Smooth muscle cell (in vitro differentiated cells): ENCODE measurements around the gene B4GALNT4. TPM values are rescaled to one million over a fixed set of nuclear protein-coding genes. Genes with fewer than 3 reads are reported as not detected.
A peak's percentile ranks its signal among the peaks of the same experiment; 100 is the strongest.
"Not testable (repeated sequence)": the region's sequence is repeated elsewhere in the genome, so short reads cannot be mapped to it uniquely, and the experiment has no call there.

Experiments used
- DNase-seq: peaks from one replicate; lab custom pipeline; 2025; ENCODE audit not compliant: unreplicated experiment; lab: John Stamatoyannopoulos, UW
- H2AFZ ChIP-seq: fragments of 200-600 bp; sonication (generic); 2 replicates; pipeline ENCODE4 v1.6.0; 2016; ENCODE audit warnings: antibody characterized with exemption, low read depth, mild to moderate bottlenecking
- H3F3A ChIP-seq: fragments of 200-600 bp; sonication (generic); 2 replicates; pipeline ENCODE4 v1.6.0; 2017; ENCODE audit warnings: antibody characterized with exemption, low read depth
- H3K27ac ChIP-seq: fragments of 200-600 bp; sonication (generic); 2 replicates; pipeline ENCODE4 v1.5.1; 2016; ENCODE audit warnings: low read depth, mild to moderate bottlenecking
- H3K27me3 ChIP-seq: fragments of 200-600 bp; sonication (generic); 2 replicates; pipeline ENCODE4 v1.6.1; 2016; ENCODE audit warnings: low read depth, mild to moderate bottlenecking
- H3K36me3 ChIP-seq: fragments of 200-600 bp; sonication (generic); 2 replicates; pipeline ENCODE4 v1.5.1; 2016; ENCODE audit warnings: low read depth
- H3K4me1 ChIP-seq: fragments of 200-600 bp; sonication (generic); 2 replicates; pipeline ENCODE4 v1.5.1; 2016; ENCODE audit warnings: low read depth
- H3K4me2 ChIP-seq: fragments of 200-600 bp; sonication (generic); 2 replicates; pipeline ENCODE4 v1.6.0; 2016; ENCODE audit warnings: mild to moderate bottlenecking
- H3K4me3 ChIP-seq: fragments of 200-600 bp; sonication (generic); 2 replicates; pipeline ENCODE4 v1.5.1; 2016; ENCODE audit warnings: mild to moderate bottlenecking
- H3K79me2 ChIP-seq: fragments of 200-600 bp; sonication (generic); 2 replicates; pipeline ENCODE4 v1.6.0; 2016; ENCODE audit warnings: low read depth, mild to moderate bottlenecking
- H3K9ac ChIP-seq: fragments of 200-600 bp; sonication (generic); 2 replicates; pipeline ENCODE4 v1.6.0; 2016; ENCODE audit warnings: low read depth
- H3K9me3 ChIP-seq: fragments of 200-600 bp; sonication (generic); replicated peaks from 2 replicates; pipeline ENCODE4 v1.5.1; 2016; ENCODE audit warnings: low read depth
- H4K20me1 ChIP-seq: fragments of 200-600 bp; sonication (generic); 2 replicates; pipeline ENCODE4 v1.6.0; 2016; ENCODE audit warnings: low read depth
- CTCF ChIP-seq: fragments of 200-600 bp; sonication (generic); IDR thresholded peaks from 2 replicates; pipeline ENCODE4 v1.5.1; 2017; ENCODE audit warnings: borderline replicate concordance, mild to moderate bottlenecking, antibody characterized with exemption; ENCODE audit not compliant: insufficient read depth, poor library complexity, severe bottlenecking
- WGBS: methylation state at CpG from one replicate; pipeline ENCODE4 v1.1.7; 2016; ENCODE audit warnings: low lambda C conversion rate; 5-methylcytosine and 5-hydroxymethylcytosine counted together
- polyA plus RNA-seq: library from polyadenylated mRNA; unstranded; fragments of >200 nt; fragmentation: Nextera tagmentation; extraction: Ambion mirVana; gene quantifications from 2 replicates; pipeline ENCODE4 v1.2.1, GENCODE V29; 2016
- total RNA-seq: library from RNA; depleted of rRNA; stranded (reverse); fragments of >200 nt; gene quantifications from 2 replicates; pipeline ENCODE4 v1.2.3, GENCODE V29; 2014

The B4GALNT4 gene
- total and polyA plus RNA-seq, 2 experiments from 2014 or later = 21.9 to 45.8 TPM

GRCh38 chr11:327581-327923, 41.7 kb upstream of the B4GALNT4 start:
- no peaks in the 10 kb centered on the region for H3K36me3 ChIP-seq
- H3K4me2 ChIP-seq = peak overlapping the region; percentile 30
- H3K9me3 ChIP-seq = no peaks in the 10 kb centered on the region
- no peak for DNase-seq
- TF ChIP-seq CTCF = no peak
- 93% methylated on average over 3 of the region's 3 CpGs for WGBS
- peaks cover 7% of the 10 kb centered on the region for H3K4me1 ChIP-seq
- peaks cover 4% of the 10 kb centered on the region for H3K79me2 ChIP-seq
- H3K27me3 ChIP-seq = no peaks in the 10 kb centered on the region
- H3K27ac ChIP-seq = no peak overlapping the region
- H3F3A ChIP-seq = peaks cover 13% of the 10 kb centered on the region
- H3K9ac ChIP-seq = no peak overlapping the region
- H2AFZ ChIP-seq = no peak overlapping the region
- no peak overlapping the region for H3K4me3 ChIP-seq
- H4K20me1 ChIP-seq = no peaks in the 10 kb centered on the region

- no peaks in the 10 kb centered on the region for H3K36me3 ChIP-seq
- peaks cover 7% of the 10 kb centered on the region for H3K4me1 ChIP-seq
- H3K27ac ChIP-seq = peak overlapping the region; percentile 46
- no peak overlapping the region for H3K4me2 ChIP-seq
- WGBS = 97% methylated on average over 13 of the region's 13 CpGs
- no peak for TF ChIP-seq CTCF
- no peaks in the 10 kb centered on the region for H3K9me3 ChIP-seq
- H3K9ac ChIP-seq = no peak overlapping the region
- no peak overlapping the region for H2AFZ ChIP-seq
- H3K79me2 ChIP-seq = peaks cover 4% of the 10 kb centered on the region
- H3K27me3 ChIP-seq = no peaks in the 10 kb centered on the region
- H3K4me3 ChIP-seq = no peak overlapping the region
- H4K20me1 ChIP-seq = no peaks in the 10 kb centered on the region
- peaks cover 12% of the 10 kb centered on the region for H3F3A ChIP-seq
- DNase-seq = no peak
Observed at GRCh38 chr11:328012-328411, 41.3 kb upstream of the B4GALNT4 start.

- DNase-seq, H4K20me1 ChIP-seq, H3K36me3 ChIP-seq, H2AFZ ChIP-seq, H3K79me2 ChIP-seq, H3K9ac ChIP-seq, H3K4me1 ChIP-seq, H3K9me3 ChIP-seq, H3F3A ChIP-seq, H3K4me3 ChIP-seq, H3K27me3 ChIP-seq: not testable (repeated sequence)
- 81% methylated on average over 15 of the region's 15 CpGs for WGBS
- peak overlapping the region; percentile 46 for H3K27ac ChIP-seq
- peak overlapping the region; percentile 16 for H3K4me2 ChIP-seq
Observed at GRCh38 chr11:328516-329100, 40.7 kb upstream of the B4GALNT4 start.

- Histone ChIP-seq H3K9ac (no peak overlapping the region), H2AFZ (no peak overlapping the region), H3K27me3 (no peaks in the 10 kb centered on the region), H3F3A (peaks cover 8% of the 10 kb centered on the region), H3K9me3 (no peaks in the 10 kb centered on the region), H3K4me2 (no peak overlapping the region), H3K79me2 (peaks cover 4% of the 10 kb centered on the region), H4K20me1 (no peaks in the 10 kb centered on the region), H3K27ac (peak overlapping the region; percentile 9), H3K4me3 (no peak overlapping the region), H3K4me1 (peaks cover 22% of the 10 kb centered on the region), H3K36me3 (no peaks in the 10 kb centered on the region)
- DNase-seq = no peak
- WGBS = 95% methylated on average over 2 of the region's 2 CpGs
- TF ChIP-seq CTCF = no peak
Observed at GRCh38 chr11:329886-330253, 39.4 kb upstream of the B4GALNT4 start.
